SK-N-DZ (cell line): ENCODE data around the gene MAX.
"Not testable (repeated sequence)": the region's sequence is repeated elsewhere in the genome, so short reads cannot be mapped to it uniquely, and the experiment has no call there.

Experiments
- DNase-seq: peaks from one replicate; pipeline ENCODE4 v3.0.0-alpha.2; 2015; ENCODE audit warnings: low spot score
- small RNA-seq, 2 experiments: library from RNA; depleted of rRNA; stranded (forward); fragments of <200 nt; gene quantifications; one replicate each; pipeline ENCODE3, GENCODE V24; 2014

MAX gene

DNA sequence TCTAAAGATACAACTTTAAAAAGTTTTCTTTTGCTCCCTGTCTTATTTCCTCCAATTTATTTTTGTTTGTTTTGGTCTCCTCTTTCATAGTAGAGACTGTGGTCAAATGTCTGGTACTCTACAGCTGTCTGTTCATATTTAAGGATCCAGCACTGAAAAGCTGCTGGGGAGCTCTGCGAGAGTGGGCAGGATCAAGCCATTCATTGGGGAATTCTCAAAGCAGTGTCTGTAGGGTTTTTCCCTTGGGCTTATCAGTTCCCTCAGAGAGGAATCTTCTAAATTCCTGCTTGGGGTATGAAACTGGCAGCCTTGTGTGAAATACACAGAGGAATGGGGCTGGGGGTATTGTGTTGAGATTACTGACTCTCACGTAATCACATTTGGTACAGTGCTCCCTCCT, 63.4 kb downstream of the MAX start:
- no peak for DNase-seq

DNA sequence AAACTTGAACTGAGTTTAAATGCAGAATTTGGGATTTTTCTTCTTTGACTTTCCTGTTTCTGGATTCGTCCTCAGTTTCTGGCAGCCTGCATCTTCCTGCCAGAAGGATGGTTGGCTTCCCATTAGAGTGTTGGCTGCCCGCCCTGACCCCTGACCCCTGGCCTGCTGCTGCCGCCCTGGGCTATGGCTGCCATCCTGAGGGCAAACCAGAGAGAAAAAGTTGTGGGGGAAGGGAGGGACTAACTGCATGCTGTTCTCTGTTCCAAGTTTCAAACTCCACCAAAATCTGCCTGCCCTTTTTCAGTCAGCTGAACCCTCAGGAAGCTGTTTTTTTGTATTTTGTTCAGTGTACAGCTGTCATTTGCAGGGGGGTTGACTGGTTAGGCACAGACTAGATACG, 67.3 kb downstream of the MAX start:
- no peak for DNase-seq

DNA sequence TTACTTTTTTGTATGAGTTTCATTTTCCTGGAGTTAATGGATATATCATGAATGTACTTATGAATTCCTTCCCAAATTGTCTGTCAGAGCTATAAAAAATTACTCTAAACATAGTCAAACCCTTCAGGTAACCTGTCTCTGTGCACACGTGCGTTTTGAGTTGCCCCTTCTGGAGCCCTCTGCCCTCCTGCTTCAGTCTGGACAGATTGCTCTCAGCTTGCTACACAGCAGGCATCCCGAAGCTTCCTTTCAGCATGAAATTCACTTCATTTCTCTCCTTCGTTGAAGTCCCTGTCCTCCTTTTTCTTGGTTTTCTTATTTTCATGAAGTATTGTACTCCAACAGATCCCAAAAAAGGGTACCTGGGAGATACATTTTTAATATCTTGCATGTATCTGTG, 68.3 kb downstream of the MAX start:
- no peak for DNase-seq

DNA sequence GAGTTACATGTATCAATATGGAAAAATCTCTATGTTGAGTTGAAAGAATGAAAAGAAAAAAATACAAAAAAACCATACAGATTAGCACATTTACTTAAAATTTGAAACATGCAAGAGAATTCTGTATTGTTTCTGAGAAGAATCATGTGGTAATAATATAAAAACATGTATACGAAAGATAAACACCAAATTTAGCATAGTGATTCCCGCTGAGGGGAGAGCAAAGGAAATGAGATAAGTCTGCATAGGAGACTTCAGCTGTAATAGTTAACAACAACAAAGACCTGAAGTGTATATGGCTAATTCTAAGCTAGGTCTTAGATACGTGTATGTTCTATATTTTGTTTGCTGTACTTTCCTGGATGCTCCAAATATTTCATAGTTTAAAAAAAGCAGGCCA, 69.1 kb downstream of the MAX start:
- DNase-seq, result no peak

DNA sequence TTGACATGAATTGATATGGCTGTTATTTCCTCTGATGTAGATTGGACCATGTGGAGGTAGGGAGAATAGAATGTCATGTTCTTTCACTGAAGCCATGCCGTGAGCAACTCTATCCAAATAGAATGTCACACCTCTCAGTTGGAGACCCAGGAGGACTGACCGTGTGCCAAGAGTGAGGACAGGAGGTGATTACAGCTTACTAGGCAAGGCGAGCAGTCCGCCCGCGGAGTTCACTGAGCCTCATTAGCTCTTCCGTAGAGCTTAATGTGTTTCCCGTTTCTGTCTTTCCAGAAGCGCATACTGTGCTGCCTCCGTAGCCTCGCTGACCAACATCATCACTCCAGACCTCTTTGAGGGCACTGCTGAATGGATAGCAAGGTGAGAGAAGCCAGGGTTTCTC, 70.0 kb downstream of the MAX start:
- DNase-seq, result no peak

DNA sequence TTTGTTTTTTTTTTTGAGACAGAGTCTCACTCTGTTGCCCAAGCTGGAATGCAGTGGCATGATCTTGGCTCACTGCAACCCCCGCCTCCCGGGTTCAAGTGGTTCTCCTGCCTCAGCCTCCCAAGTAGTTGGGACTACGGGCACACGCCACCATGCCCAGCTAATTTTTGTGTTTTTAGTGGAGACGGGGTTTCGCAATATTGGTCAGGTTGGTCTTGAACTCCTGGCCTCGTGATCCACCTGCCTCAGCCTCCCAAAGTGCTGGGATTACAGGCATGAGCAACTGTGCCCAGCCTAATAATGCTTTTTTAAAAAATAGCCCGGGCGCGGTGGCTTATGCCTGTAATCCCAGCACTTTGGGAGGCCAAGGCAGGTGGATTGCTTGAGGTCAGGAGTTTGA, 71.0 kb downstream of the MAX start:
- DNase-seq, result not testable (repeated sequence)

DNA sequence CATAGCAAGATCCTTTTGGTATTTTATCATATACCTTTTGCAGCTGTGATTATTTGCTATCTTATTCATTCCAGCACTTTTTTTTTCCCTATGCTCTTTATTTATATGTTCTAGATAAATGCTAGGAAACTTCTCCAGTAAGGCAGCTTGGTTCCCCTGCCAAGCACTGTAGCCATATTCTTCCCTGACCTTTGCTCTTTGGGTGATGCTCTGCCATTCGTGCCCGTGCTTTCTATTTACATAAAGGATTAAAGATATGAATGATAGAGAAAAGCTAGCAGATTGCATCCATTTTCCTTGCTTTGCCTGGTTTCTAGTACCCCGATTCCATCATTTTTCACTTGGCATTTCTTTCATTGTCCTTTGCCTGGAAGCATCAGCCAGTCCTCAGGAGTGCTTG, 73.4 kb downstream of the MAX start:
- no peak for DNase-seq

DNA sequence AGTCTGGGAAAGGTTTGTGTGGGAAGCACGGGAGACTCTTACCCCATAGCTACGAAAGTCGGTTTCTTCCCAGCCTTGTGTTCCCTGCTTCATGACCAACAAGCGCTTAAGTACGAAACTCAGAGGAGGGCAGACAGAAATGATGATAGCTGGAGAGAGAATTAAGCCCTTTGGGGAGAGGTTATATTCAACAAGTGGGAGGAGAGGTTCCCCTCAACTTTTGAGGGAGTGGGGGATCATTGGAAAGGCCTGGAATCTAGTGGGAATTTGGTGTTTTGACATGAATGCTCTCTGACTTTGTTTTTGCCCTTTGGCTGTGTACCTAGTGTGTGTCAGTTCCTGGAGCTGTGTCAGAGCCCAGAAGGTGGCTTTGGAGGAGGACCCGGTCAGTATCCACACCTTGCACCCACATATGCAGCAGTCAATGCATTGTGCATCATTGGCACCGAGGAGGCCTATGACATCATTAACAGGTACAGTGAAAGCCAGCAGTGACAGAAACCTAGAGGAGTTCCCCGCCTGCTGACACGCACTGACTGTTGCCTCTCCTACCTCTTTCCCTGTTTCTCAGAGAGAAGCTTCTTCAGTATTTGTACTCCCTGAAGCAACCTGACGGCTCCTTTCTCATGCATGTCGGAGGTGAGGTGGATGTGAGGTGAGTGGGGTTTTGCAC, 75.1 kb downstream of the MAX start:
- no peak for DNase-seq

DNA sequence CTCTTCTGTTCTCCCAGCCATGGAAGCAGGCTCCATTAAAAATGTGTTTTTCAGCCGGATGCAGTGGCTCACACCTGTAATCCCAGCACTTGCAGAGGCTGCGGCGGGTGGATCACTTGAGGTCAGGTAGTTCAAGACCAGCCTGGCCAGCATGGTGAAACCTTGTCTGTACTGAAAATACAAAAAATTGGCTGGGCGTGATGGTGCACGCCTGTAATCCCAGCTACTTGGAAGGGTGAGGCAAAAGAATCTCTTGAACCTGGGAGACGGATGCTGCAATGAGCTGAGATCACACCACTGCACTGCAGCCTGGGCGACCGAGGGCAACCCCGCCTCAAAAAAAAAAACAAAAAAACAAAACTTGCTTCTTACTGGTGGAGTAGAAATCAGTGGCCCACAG, 75.8 kb downstream of the MAX start:
- DNase-seq, result no peak

DNA sequence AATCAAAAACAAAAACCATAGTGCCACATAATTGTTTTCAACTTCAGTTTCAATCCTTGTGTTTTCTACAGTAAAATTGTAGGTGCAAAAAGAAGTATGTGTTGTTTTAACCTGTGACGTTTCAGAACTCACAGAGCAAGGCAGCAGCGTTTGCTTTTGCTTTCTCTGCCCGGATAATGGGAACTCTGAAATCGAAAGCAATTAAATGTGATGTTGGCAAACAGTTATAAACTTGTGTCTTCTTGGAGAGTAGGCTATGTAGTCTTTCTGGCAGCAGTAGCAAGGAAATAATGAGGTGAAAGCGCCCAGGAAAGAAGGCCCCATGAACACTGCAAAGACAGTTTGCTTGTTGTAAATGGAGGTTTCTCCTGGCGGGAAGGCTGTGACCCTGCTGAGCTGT, 76.5 kb downstream of the MAX start:
- no peak for DNase-seq

Small RNAs within 50 kb of the gene (small RNA-seq; reads per million reads assigned to genes)
- gene MIR4706, result 0 to 0.09 reads per million in 2 experiments
- 0.73 to 4.3 reads per million in 2 experiments for gene RNU2-14P
